SK-N-SH treated with all-trans-retinoic acid at 6 μM for 48 hours (cell line): ENCODE measurements around the gene CDK4.

Experiments
- ATAC-seq: fragments of 200-7000 bp; cut with Tn5 transposase; 3 replicates; pipeline ENCODE4 v1.9.1; 2020; ENCODE audit warnings: mild to moderate bottlenecking, moderate library complexity
- CREB5 ChIP-seq: fragments of 250-450 bp; sonication (Bioruptor Pico); IDR thresholded peaks from 2 replicates; pipeline ENCODE4 v1.5.1; 2020; ENCODE audit warnings: low read depth, mild to moderate bottlenecking, moderate library complexity
- CSDC2 ChIP-seq: fragments of 250-450 bp; sonication (Bioruptor Pico); IDR thresholded peaks from 2 replicates; pipeline ENCODE4 v1.5.0; 2020; ENCODE audit warnings: mild to moderate bottlenecking, moderate library complexity
- CSRNP3 ChIP-seq: fragments of 250-450 bp; sonication (Bioruptor Pico); IDR thresholded peaks from 2 replicates; pipeline ENCODE4 v1.5.1; 2021; ENCODE audit warnings: mild to moderate bottlenecking, moderate library complexity
- ESRRG ChIP-seq: fragments of 250-450 bp; sonication (Bioruptor Pico); IDR thresholded peaks from 2 replicates; pipeline ENCODE4 v1.6.1; 2021; ENCODE audit warnings: mild to moderate bottlenecking
- ISL1 ChIP-seq: fragments of 250-450 bp; sonication (Bioruptor Pico); IDR thresholded peaks from 2 replicates; pipeline ENCODE4 v2.1.2; 2022; ENCODE audit warnings: mild to moderate bottlenecking, moderate library complexity
- OSR1 ChIP-seq: fragments of 250-450 bp; sonication (Bioruptor Pico); IDR thresholded peaks from 2 replicates; pipeline ENCODE4 v1.8.0; 2022; ENCODE audit warnings: moderate library complexity, mild to moderate bottlenecking, inconsistent platforms
- PATZ1 ChIP-seq: fragments of 250-450 bp; sonication (Bioruptor Pico); IDR thresholded peaks from 2 replicates; pipeline ENCODE4 v1.8.0; 2020; ENCODE audit warnings: mild to moderate bottlenecking, moderate library complexity, borderline replicate concordance
- POU6F1 ChIP-seq: fragments of 250-450 bp; sonication (Bioruptor Pico); IDR thresholded peaks from 2 replicates; pipeline ENCODE4 v1.8.0; 2021; ENCODE audit warnings: low read depth, mild to moderate bottlenecking, moderate library complexity, borderline replicate concordance
- PPARA ChIP-seq: fragments of 250-450 bp; sonication (Bioruptor Pico); IDR thresholded peaks from 2 replicates; pipeline ENCODE4 v1.5.0; 2020; ENCODE audit warnings: mild to moderate bottlenecking, borderline replicate concordance
- RARB ChIP-seq: fragments of 250-450 bp; sonication (Bioruptor Pico); IDR thresholded peaks from 2 replicates; pipeline ENCODE4 v1.8.0; 2021; ENCODE audit warnings: mild to moderate bottlenecking, moderate library complexity
- SNAI2 ChIP-seq: fragments of 250-450 bp; sonication (Bioruptor Pico); IDR thresholded peaks from 2 replicates; pipeline ENCODE4 v1.5.0; 2020; ENCODE audit warnings: mild to moderate bottlenecking, moderate library complexity
- TCF4 ChIP-seq: fragments of 250-450 bp; sonication (Bioruptor Pico); IDR thresholded peaks from 2 replicates; pipeline ENCODE4 v1.8.0; 2021; ENCODE audit warnings: mild to moderate bottlenecking, moderate library complexity, borderline replicate concordance
- TOX ChIP-seq: fragments of 250-450 bp; sonication (Bioruptor Pico); IDR thresholded peaks from 2 replicates; pipeline ENCODE4 v1.8.0; 2021; ENCODE audit warnings: mild to moderate bottlenecking, moderate library complexity, borderline replicate concordance
- TSHZ2 ChIP-seq: fragments of 250-450 bp; sonication (Bioruptor Pico); IDR thresholded peaks from 2 replicates; pipeline ENCODE4 v1.5.0; 2020; ENCODE audit warnings: mild to moderate bottlenecking, moderate library complexity
- ZC3H10 ChIP-seq: fragments of 250-450 bp; sonication (Bioruptor Pico); IDR thresholded peaks from 2 replicates; pipeline ENCODE4 v1.5.1; 2021; ENCODE audit warnings: mild to moderate bottlenecking, moderate library complexity
- ZFP3 ChIP-seq: fragments of 250-450 bp; sonication (Bioruptor Pico); IDR thresholded peaks from 2 replicates; pipeline ENCODE4 v1.5.0; 2020; ENCODE audit warnings: mild to moderate bottlenecking, moderate library complexity
- ZNF565 ChIP-seq: fragments of 450-650 bp; formaldehyde crosslinking; conservative IDR thresholded peaks from 2 replicates; pipeline ENCODE4 v1.5.0; 2020; ENCODE audit warnings: low read depth, mild to moderate bottlenecking, moderate library complexity
- ZNF8 ChIP-seq: fragments of 450-650 bp; formaldehyde crosslinking; IDR thresholded peaks from 2 replicates; pipeline ENCODE4 v1.5.0; 2020; ENCODE audit warnings: mild to moderate bottlenecking, moderate library complexity

The CDK4 gene

GRCh38 chr12:57739914-57740538, 12.1 kb downstream of the CDK4 start (continued):
- TF ChIP-seq TSHZ2 (CRISPR knock-in tag) (no peak), ZFP3 (CRISPR knock-in tag) (no peak), CSRNP3 (CRISPR knock-in tag) (no peak), ZNF565 (CRISPR knock-in tag) (no peak), CSDC2 (CRISPR knock-in tag) (no peak)

GRCh38 chr12:57739387-57739786, 12.7 kb downstream of the CDK4 start:
- no peak for ATAC-seq
- TF ChIP-seq PATZ1 (CRISPR knock-in tag), result no peak
- no peak for TF ChIP-seq TOX (CRISPR knock-in tag)
- TF ChIP-seq ZFP3 (CRISPR knock-in tag), result no peak
- no peak for TF ChIP-seq RARB (CRISPR knock-in tag)
- no peak for TF ChIP-seq ZNF565 (CRISPR knock-in tag)
- TF ChIP-seq ESRRG (CRISPR knock-in tag), result no peak
- no peak for TF ChIP-seq CSDC2 (CRISPR knock-in tag)
- TF ChIP-seq CREB5, result no peak
- no peak for TF ChIP-seq OSR1 (CRISPR knock-in tag)
- TF ChIP-seq ISL1 (CRISPR knock-in tag), result no peak
- TF ChIP-seq PPARA (CRISPR knock-in tag), result no peak
- TF ChIP-seq POU6F1 (CRISPR knock-in tag), result no peak
- no peak for TF ChIP-seq SNAI2 (CRISPR knock-in tag)
- TF ChIP-seq ZC3H10 (CRISPR knock-in tag), result no peak
- no peak for TF ChIP-seq TCF4 (CRISPR knock-in tag)
- TF ChIP-seq TSHZ2 (CRISPR knock-in tag), result no peak
- TF ChIP-seq ZNF8 (CRISPR knock-in tag), result no peak
